ENCODE results near the gene INHBA. TPM values are rescaled to one million over a fixed set of nuclear protein-coding genes. Genes with fewer than 3 reads are reported as not detected.

INHBA gene
- total and polyA plus RNA-seq, 8 donors: 0.81 to 16.7 (median 1.1) TPM

DNA sequence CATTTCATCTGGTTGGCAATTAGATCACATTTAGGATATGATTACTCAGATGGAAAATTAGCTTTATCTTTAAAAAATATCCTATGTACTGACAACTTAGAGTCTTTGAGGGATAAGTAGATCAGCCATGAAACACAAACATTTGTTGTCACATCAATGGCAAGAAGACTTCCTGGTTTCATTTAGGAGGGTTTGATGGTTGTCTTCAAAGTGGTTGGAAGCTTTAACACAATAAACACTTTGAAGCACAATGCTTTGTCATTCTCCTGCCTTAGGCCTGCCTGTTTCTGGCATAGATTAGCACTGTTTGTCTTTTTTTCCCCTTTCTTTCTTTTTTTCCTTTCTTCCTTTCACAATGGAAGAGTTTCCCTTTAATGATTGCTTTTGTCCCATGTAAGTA, 20.5 kb downstream of the INHBA start:
- no peaks in the 10 kb centered on the region for H3K36me3 ChIP-seq
- intact Hi-C loops (cut with DNase I): no loop called here
- no peaks in the 10 kb centered on the region for H3K4me1 ChIP-seq
- H3K4me3 ChIP-seq: no peak overlapping the region
- no peak for ATAC-seq
- no peaks in the 10 kb centered on the region for H3K9me3 ChIP-seq
- TF ChIP-seq, protein P1, sequence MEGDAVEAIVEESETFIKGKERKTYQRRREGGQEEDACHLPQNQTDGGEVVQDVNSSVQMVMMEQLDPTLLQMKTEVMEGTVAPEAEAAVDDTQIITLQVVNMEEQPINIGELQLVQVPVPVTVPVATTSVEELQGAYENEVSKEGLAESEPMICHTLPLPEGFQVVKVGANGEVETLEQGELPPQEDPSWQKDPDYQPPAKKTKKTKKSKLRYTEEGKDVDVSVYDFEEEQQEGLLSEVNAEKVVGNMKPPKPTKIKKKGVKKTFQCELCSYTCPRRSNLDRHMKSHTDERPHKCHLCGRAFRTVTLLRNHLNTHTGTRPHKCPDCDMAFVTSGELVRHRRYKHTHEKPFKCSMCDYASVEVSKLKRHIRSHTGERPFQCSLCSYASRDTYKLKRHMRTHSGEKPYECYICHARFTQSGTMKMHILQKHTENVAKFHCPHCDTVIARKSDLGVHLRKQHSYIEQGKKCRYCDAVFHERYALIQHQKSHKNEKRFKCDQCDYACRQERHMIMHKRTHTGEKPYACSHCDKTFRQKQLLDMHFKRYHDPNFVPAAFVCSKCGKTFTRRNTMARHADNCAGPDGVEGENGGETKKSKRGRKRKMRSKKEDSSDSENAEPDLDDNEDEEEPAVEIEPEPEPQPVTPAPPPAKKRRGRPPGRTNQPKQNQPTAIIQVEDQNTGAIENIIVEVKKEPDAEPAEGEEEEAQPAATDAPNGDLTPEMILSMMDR (IDR thresholded peaks at IDR 0.05): no peak
- no peak for DNase-seq
- H3K27me3 ChIP-seq: no peaks in the 10 kb centered on the region
- H3K27ac ChIP-seq: no peak overlapping the region

DNA sequence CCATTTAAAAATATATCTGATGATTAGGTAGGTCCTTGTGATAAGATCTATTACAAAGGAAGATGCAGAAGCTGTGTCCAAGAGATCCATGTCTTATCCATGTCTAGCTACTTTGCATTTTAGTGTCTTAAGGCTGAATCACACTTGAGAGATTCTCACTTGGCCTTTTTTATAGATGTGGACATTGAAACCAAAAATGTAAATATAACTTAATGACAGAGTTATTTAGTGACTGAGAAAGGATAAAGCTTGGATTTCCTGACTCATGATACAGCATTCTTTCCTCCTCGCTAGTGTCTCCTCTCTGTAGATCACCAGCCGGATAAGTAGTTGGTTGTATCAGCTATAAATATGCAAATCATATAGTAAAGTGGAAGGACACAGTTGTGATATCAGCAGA, 23.3 kb downstream of the INHBA start:
- no peaks in the 10 kb centered on the region for H3K9me3 ChIP-seq
- H3K27ac ChIP-seq: no peak overlapping the region
- no peaks in the 10 kb centered on the region for H3K4me1 ChIP-seq
- no peaks in the 10 kb centered on the region for H3K36me3 ChIP-seq
- intact Hi-C loops (cut with DNase I): no loop called here
- H3K27me3 ChIP-seq: no peaks in the 10 kb centered on the region
- TF ChIP-seq, protein P1 (IDR thresholded peaks at IDR 0.05): no peak
- DNase-seq (no peak), ATAC-seq (no peak)
- no peak overlapping the region for H3K4me3 ChIP-seq

DNA sequence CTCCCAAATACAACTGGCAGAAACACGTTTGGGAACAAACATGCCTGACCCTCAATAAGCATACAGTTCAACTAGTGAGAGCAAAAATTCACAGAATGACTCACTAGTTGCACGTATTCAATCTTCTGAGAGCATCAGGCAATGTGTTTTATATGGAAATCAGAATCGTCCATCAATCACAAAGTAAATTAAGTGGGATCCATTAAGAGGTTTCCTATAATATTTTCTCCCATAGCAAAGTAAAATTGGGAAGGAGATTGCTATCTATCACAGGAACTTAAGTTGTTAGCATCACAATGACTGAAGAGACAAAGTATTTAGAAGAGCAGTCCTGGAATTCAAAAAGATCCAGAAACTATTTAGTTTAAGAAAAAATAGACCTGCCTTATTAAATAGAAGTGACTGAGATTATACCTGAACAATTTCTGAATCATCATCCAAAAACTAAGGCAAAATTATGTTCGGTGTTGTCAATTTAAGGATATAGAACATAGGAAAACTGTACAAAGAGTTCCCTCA, 28.3 kb downstream of the INHBA start:
- H3K4me3 ChIP-seq: no peak overlapping the region
- no peak for DNase-seq
- no peak for ATAC-seq
- TF ChIP-seq, protein P1 (IDR thresholded peaks at IDR 0.05): no peak
- intact Hi-C loops (cut with DNase I): no loop called here
- no peaks in the 10 kb centered on the region for H3K27me3 ChIP-seq
- no peak overlapping the region for H3K27ac ChIP-seq
- no peaks in the 10 kb centered on the region for H3K36me3 ChIP-seq
- no peaks in the 10 kb centered on the region for H3K4me1 ChIP-seq
- H3K9me3 ChIP-seq: no peaks in the 10 kb centered on the region

DNA sequence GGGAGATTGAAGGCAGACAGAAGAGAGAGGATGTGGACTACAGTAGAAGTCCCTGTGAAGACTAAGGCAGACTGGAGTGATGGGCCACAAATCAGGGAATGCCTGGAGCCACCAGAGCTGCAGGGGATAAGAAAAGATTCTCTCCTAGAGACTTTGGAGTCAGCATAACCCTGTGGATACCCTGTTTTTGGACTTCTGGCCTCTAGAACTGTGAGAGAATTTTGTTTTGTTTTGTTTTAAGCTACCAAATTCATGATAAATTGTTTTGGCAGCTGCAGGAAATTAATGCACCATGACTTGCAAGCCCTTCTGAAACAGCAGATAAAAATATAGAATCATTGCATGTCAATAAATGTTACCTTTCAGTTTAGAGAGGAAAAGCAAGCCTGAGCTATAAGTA, 41.3 kb downstream of the INHBA start:
- Histone ChIP-seq H3K27me3 (no peaks in the 10 kb centered on the region), H3K36me3 (no peaks in the 10 kb centered on the region)
- intact Hi-C loops (cut with DNase I): no loop called here

DNA sequence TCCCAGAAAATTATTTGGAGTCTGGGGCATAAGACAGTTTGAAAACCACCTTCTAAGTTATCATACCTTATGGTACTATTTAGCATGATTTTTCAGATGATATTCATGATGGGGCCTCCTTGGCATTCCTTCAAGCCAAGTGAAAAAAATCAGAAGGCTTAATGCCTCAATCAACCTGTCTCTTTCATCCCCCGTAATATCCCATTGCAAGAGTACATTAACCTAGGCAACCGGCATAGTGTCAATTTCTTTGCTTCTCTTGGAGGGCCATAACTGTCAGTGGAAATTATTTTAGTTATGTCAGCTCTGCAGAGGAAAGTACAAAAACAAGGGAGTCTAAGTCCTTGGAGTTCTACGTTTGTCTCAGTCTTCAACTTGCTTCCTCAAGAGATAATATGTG, 43.4 kb downstream of the INHBA start:
- Histone ChIP-seq H3K27ac (no peak overlapping the region), H3K27me3 (no peaks in the 10 kb centered on the region), H3K9me3 (no peaks in the 10 kb centered on the region), H3K4me3 (no peak overlapping the region), H3K4me1 (no peaks in the 10 kb centered on the region), H3K36me3 (no peaks in the 10 kb centered on the region)
- ATAC-seq (no peak), DNase-seq (no peak)
- TF ChIP-seq, protein P1 (IDR thresholded peaks at IDR 0.05): no peak
- intact Hi-C loops (cut with DNase I): no loop called here

More for the DNA sequence above, 41.3 kb downstream of the INHBA start:
- Histone ChIP-seq H3K27ac (no peak overlapping the region), H3K4me3 (no peak overlapping the region), H3K4me1 (no peaks in the 10 kb centered on the region), H3K9me3 (no peaks in the 10 kb centered on the region)
- TF ChIP-seq, protein P1 (IDR thresholded peaks at IDR 0.05): no peak
- ATAC-seq (no peak), DNase-seq (no peak)

Measured in left lung (tissue), 10 donors.